Cardiac muscle cell (in vitro differentiated cells and primary cell): Measurements from ENCODE around the gene PRKAG2. TPM values are rescaled to one million over a fixed set of nuclear protein-coding genes. Genes with fewer than 3 reads are reported as not detected.

ENCODE experiments used
- DNase-seq, 2 donors: peaks; one replicate each; pipeline versions ENCODE4 v3.0.0 to v3.0.0-alpha.2; 2010 to 2017; ENCODE audit warnings: low read depth in 1 of 2, low spot score in 1 of 2
- H3K27ac ChIP-seq: fragments of 200-600 bp; sonication (generic); 2 replicates; pipeline ENCODE4 v1.5.1; 2016
- H3K27me3 ChIP-seq: fragments of 200-600 bp; sonication (generic); 2 replicates; pipeline ENCODE4 v1.6.0; 2016; ENCODE audit warnings: control low read depth
- H3K36me3 ChIP-seq: fragments of 200-600 bp; sonication (generic); 2 replicates; pipeline ENCODE4 v1.5.1; 2016; ENCODE audit warnings: control low read depth
- H3K4me1 ChIP-seq: fragments of 200-600 bp; sonication (generic); 2 replicates; pipeline ENCODE4 v1.8.1; 2017; ENCODE audit warnings: low read depth, mild to moderate bottlenecking, mixed run types
- H3K4me3 ChIP-seq: fragments of 200-600 bp; sonication (generic); 2 replicates; pipeline ENCODE4 v1.5.1; 2016; ENCODE audit warnings: mild to moderate bottlenecking
- H3K9me3 ChIP-seq: fragments of 200-600 bp; sonication (generic); 2 replicates; pipeline ENCODE4 v1.5.1; 2017; ENCODE audit warnings: low read depth, mild to moderate bottlenecking, control low read depth
- polyA plus RNA-seq: library from polyadenylated mRNA; unstranded; fragments of >200 nt; fragmentation: Nextera tagmentation; extraction: Ambion mirVana; gene quantifications from 2 replicates; pipeline ENCODE4 v1.2.1, GENCODE V29; 2016
- total RNA-seq: library from RNA; depleted of rRNA; stranded (reverse); fragments of >200 nt; gene quantifications from 2 replicates; pipeline ENCODE4 v1.2.3, GENCODE V29; 2016
- TF ChIP-seq, protein P1 (sequence below): IDR thresholded peaks from 2 replicates; pipeline ENCODE4 v1.5.1; 2012; ENCODE audit warnings: low read depth, mild to moderate bottlenecking, low read length

The PRKAG2 gene
- total and polyA plus RNA-seq, 2 experiments from 2014 or later = 43.4 to 85.3 TPM

DNA sequence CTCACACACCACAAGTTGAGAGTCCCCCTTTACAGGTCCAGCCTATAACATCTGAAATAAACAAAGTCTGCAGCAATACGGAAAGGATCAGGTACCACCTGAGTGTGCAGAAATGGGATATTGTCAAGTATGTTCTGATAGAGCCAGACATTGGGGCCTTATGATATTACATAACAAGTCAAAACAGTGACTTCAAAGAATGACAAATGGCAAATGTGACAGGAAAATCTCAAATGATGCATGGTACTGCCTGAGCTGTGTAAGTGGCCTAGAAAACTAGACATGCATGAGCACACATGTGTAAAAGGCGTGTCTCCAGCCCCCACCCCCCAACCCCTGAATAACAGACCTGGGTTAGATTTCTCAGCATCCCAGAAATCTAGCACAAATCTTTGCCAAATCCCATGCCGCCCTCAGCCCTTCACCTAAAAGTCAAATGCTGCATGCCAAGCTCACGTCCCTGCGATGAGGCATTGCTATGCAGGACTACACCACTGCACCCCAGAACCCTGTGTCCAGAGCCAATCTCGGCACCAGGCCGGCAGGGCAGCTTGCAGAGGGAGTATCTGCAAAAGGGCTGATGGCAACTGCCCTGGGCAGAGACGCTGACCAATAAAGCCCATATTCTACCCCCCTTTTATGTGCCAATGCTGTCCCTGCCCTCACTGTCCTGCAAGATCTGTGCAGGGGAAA is 58.8 kb downstream of the PRKAG2 start:
- no peak overlapping the region for H3K27ac ChIP-seq
- H3K4me1 ChIP-seq = peaks cover 4% of the 10 kb centered on the region
- DNase-seq = no peak
- H3K9me3 ChIP-seq = no peaks in the 10 kb centered on the region
- no peak overlapping the region for H3K4me3 ChIP-seq
- no peaks in the 10 kb centered on the region for H3K36me3 ChIP-seq
- TF ChIP-seq, protein P1, sequence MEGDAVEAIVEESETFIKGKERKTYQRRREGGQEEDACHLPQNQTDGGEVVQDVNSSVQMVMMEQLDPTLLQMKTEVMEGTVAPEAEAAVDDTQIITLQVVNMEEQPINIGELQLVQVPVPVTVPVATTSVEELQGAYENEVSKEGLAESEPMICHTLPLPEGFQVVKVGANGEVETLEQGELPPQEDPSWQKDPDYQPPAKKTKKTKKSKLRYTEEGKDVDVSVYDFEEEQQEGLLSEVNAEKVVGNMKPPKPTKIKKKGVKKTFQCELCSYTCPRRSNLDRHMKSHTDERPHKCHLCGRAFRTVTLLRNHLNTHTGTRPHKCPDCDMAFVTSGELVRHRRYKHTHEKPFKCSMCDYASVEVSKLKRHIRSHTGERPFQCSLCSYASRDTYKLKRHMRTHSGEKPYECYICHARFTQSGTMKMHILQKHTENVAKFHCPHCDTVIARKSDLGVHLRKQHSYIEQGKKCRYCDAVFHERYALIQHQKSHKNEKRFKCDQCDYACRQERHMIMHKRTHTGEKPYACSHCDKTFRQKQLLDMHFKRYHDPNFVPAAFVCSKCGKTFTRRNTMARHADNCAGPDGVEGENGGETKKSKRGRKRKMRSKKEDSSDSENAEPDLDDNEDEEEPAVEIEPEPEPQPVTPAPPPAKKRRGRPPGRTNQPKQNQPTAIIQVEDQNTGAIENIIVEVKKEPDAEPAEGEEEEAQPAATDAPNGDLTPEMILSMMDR = no peak
- peaks cover 22% of the 10 kb centered on the region for H3K27me3 ChIP-seq

DNA sequence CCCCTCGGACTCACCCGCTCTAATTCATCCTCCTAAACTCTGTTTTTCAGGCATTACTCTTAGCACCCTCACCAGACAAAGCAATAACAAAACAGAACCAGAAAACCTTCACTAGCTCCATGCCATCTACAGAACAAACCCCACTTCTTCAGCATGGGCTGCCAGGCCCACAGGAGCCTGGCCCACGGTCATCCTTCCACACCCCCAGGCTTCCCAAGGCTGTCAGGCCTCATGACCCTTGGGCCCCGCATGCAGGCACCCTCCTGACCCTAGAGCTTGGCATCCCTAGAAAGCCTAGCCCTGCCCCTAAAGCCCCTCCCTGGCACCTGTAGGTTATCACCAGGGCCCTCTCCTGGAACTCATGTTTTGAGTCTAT is 59.6 kb downstream of the PRKAG2 start:
- DNase-seq = no peak
- Histone ChIP-seq H3K4me3 (no peak overlapping the region), H3K27me3 (peaks cover 22% of the 10 kb centered on the region), H3K36me3 (no peaks in the 10 kb centered on the region), H3K4me1 (no peaks in the 10 kb centered on the region), H3K9me3 (no peaks in the 10 kb centered on the region), H3K27ac (no peak overlapping the region)
- TF ChIP-seq, protein P1 = no peak

DNA sequence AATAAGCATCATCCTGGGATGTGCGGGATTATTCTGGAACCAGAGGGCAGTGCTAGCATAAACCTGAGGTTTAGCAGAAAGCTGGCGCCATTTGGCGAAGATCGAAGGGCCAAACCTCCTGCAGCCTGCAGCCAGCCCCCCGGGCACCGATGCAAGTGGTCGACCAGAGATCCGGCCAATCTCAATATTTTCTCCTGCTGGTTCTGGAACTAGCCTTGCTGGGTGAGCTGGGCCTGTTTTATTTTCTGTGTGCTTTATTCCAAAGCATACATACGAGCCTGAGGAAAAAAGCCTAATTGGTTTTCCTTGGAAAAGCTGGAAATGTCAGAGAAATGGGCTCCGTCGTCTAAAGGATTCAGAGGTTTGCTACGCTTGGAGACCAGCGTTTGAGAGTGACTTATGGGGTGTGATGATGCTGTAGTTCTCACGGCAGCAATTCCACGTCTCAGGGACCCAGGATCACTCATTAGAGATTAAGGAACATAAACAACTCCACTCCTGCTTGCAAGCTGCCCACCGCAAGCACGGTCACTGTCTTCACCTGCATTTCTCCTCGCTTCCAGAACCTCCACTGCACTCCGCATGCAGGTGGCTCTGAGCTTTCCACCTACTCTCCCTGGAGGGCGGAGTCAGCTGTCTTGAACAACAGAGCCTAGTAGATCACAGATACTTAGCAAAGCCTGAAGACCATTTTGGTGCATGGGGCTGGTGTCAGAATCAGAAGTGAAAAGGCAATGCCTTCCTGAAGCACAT is 60.2 kb downstream of the PRKAG2 start:
- H3K9me3 ChIP-seq = no peaks in the 10 kb centered on the region
- H3K27ac ChIP-seq = no peak overlapping the region
- H3K4me3 ChIP-seq = no peak overlapping the region
- H3K36me3 ChIP-seq = no peaks in the 10 kb centered on the region
- peaks cover 22% of the 10 kb centered on the region for H3K27me3 ChIP-seq
- TF ChIP-seq, protein P1 = no peak
- no peak for DNase-seq
- no peaks in the 10 kb centered on the region for H3K4me1 ChIP-seq

DNA sequence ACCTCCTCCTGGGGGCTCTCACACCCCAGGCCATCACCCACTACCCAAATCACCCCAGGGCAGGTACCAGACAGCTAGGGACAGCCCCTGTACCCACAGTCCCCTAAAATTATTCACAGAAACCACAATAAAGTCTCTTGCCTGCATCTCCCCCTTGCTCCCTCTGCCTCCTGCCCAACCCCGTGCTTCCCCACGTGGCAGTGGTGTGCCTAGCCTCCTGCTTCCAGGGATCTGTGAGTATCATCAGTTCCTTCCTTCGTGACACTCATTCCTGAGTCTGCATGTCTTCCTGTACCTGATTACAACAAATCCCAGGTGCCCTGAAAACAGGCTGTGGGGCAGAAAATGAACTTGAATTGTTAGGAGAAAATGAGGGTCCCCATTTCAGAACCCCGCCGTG is 61.5 kb downstream of the PRKAG2 start:
- H3K36me3 ChIP-seq = no peaks in the 10 kb centered on the region
- no peak overlapping the region for H3K27ac ChIP-seq
- no peaks in the 10 kb centered on the region for H3K4me1 ChIP-seq
- no peak for DNase-seq
- TF ChIP-seq, protein P1 = no peak
- H3K4me3 ChIP-seq = no peak overlapping the region
- H3K9me3 ChIP-seq = no peaks in the 10 kb centered on the region
- H3K27me3 ChIP-seq = peaks cover 22% of the 10 kb centered on the region

DNA sequence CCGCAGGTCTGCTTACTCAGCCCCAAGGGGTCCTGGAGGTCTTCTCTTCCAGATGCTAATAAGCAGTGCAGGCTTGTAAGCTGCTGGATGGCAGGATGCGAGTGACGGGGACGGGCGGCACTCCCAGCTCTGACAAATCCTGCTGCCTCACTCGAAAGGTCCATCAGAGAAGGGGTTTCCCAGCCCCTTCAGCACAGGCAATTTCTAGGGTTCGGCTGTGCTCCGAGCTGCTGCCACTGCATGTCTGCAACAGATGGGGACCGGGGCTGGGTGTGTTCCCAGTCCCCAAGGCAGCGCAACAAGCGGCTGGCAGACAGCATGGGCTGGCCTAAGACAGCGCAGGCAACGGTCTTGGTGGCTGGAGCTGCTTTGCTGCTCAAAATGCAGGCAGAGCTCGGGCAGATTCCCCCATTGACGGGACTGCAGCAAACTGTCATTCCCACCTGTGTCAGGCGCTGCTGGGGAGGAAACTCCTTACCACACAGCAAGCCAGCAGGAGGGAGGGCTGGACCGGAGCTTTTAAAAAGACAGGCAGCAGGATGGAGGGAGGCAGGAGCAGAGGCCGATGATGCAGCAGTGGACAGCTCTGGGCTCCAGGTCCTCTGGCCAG is 62.4 kb downstream of the PRKAG2 start:
- H3K27me3 ChIP-seq = peaks cover 22% of the 10 kb centered on the region
- peak in 1 of 2 donors; percentile 26 for DNase-seq
- H3K27ac ChIP-seq = no peak overlapping the region
- no peaks in the 10 kb centered on the region for H3K36me3 ChIP-seq
- H3K9me3 ChIP-seq = no peaks in the 10 kb centered on the region
- TF ChIP-seq, protein P1 = no peak
- no peak overlapping the region for H3K4me3 ChIP-seq
- no peaks in the 10 kb centered on the region for H3K4me1 ChIP-seq
